ENCODE results near the gene CYP2C19.
"Not testable (repeated sequence)": the region's sequence is repeated elsewhere in the genome, so short reads cannot be mapped to it uniquely, and the experiment has no call there.

Gene CYP2C19

DNA sequence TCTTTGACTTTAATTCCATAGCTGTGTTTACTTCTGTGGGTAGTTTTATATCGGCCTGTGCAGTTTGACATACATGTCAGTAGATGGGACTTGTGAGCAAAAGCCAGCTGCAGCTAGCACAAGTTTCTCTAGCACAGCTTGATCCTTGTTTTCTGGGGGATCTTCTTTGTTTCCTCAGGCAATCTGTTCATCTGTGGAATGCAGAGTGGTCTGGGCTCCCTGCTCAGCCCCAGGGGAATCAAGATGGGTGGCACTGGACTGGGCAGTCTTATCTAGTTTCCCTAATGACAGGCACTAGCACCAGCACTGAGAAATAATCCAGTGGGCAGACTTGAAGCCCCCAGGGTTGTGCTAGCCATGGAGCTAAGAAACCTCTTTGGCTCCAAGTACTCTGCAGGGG, 40.8 kb downstream of the CYP2C19 start:
- H3K4me2 ChIP-seq (ENCODE audit: low read length), result no peak overlapping the region
- H3K36me3 ChIP-seq (replicated peaks; ENCODE audit: low read depth, low read length), result no peaks in the 10 kb centered on the region
- H3K9me3 ChIP-seq (ENCODE audit: insufficient read depth, low read length), result no peaks in the 10 kb centered on the region
- H3K9ac ChIP-seq (ENCODE audit: low read length), result no peak overlapping the region
- no peaks in the 10 kb centered on the region for H4K20me1 ChIP-seq (ENCODE audit: insufficient read depth, low read length)
- H3K27me3 ChIP-seq (ENCODE audit: low read depth, low read length), result no peaks in the 10 kb centered on the region
- no peaks in the 10 kb centered on the region for H3K4me1 ChIP-seq (ENCODE audit: low read length)
- TF ChIP-seq, protein P1, sequence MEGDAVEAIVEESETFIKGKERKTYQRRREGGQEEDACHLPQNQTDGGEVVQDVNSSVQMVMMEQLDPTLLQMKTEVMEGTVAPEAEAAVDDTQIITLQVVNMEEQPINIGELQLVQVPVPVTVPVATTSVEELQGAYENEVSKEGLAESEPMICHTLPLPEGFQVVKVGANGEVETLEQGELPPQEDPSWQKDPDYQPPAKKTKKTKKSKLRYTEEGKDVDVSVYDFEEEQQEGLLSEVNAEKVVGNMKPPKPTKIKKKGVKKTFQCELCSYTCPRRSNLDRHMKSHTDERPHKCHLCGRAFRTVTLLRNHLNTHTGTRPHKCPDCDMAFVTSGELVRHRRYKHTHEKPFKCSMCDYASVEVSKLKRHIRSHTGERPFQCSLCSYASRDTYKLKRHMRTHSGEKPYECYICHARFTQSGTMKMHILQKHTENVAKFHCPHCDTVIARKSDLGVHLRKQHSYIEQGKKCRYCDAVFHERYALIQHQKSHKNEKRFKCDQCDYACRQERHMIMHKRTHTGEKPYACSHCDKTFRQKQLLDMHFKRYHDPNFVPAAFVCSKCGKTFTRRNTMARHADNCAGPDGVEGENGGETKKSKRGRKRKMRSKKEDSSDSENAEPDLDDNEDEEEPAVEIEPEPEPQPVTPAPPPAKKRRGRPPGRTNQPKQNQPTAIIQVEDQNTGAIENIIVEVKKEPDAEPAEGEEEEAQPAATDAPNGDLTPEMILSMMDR (IDR thresholded peaks at IDR 0.05; ENCODE audit: low read depth, low read length), result no peak
- TF ChIP-seq EZH2phosphoT487 (IDR thresholded peaks at IDR 0.05; ENCODE audit: low read depth), result no peak
- no peak overlapping the region for H2AFZ ChIP-seq (ENCODE audit: low read depth, low read length)
- no peak overlapping the region for H3K4me3 ChIP-seq (ENCODE audit: low read length)
- no peaks in the 10 kb centered on the region for H3K79me2 ChIP-seq (ENCODE audit: low read length)
- H3K27ac ChIP-seq (ENCODE audit: low read length), result no peak overlapping the region

DNA sequence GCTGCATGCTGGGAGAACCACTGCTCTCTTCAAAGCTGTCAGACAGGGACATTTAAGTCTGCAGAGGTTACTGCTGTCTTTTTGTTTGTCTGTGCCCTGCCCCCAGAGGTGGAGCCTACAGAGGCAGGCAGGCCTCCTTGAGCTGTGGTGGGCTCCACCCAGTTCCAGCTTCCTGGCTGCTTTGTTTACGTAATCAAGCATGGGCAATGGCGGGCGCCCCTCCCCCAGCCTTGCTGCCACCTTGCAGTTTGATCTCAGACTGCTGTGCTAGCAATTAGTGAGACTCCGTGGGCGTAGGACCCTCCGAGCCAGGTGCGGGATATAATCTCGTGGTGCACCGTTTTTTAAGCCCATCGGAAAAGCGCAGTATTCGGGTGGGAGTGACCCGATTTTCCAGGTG, 67.5 kb downstream of the CYP2C19 start:
- H3K27ac ChIP-seq (ENCODE audit: low read length); H3K9me3 ChIP-seq (ENCODE audit: insufficient read depth, low read length); H4K20me1 ChIP-seq (ENCODE audit: insufficient read depth, low read length); H3K9ac ChIP-seq (ENCODE audit: low read length); H3K4me2 ChIP-seq (ENCODE audit: low read length); H3K36me3 ChIP-seq (replicated peaks; ENCODE audit: low read depth, low read length); H3K27me3 ChIP-seq (ENCODE audit: low read depth, low read length); H3K4me3 ChIP-seq (ENCODE audit: low read length); H2AFZ ChIP-seq (ENCODE audit: low read depth, low read length); H3K4me1 ChIP-seq (ENCODE audit: low read length); H3K79me2 ChIP-seq (ENCODE audit: low read length): not testable (repeated sequence)

DNA sequence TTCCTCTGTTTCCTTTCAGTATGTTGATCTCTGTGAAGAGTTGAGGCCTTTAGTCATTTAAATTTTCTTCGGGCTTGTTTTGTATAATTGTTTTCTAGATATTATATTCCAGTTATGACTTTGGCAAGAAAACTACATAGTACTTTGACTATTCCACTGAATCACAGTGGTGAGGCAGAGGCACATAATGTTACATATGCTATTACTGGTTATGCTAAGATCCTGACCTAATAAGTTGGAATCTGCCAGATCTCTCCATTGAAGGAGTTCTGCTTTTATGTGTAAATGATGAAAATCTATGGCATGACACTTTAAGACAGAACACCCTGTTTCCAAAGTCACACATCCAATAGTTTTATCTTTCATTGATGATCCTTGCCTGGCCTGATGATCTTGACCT, 83.7 kb downstream of the CYP2C19 start:
- Histone ChIP-seq H3K4me1 (ENCODE audit: low read length) (no peaks in the 10 kb centered on the region), H3K27me3 (ENCODE audit: low read depth, low read length) (no peaks in the 10 kb centered on the region), H3K27ac (ENCODE audit: low read length) (no peak overlapping the region), H3K4me2 (ENCODE audit: low read length) (no peak overlapping the region), H3K9me3 (ENCODE audit: insufficient read depth, low read length) (no peaks in the 10 kb centered on the region), H3K79me2 (ENCODE audit: low read length) (no peaks in the 10 kb centered on the region), H3K9ac (ENCODE audit: low read length) (no peak overlapping the region), H2AFZ (ENCODE audit: low read depth, low read length) (no peak overlapping the region), H4K20me1 (ENCODE audit: insufficient read depth, low read length) (no peaks in the 10 kb centered on the region), H3K36me3 (replicated peaks; ENCODE audit: low read depth, low read length) (no peaks in the 10 kb centered on the region), H3K4me3 (ENCODE audit: low read length) (no peak overlapping the region)
- TF ChIP-seq, protein P1 (IDR thresholded peaks at IDR 0.05; ENCODE audit: low read depth, low read length), result no peak

DNA sequence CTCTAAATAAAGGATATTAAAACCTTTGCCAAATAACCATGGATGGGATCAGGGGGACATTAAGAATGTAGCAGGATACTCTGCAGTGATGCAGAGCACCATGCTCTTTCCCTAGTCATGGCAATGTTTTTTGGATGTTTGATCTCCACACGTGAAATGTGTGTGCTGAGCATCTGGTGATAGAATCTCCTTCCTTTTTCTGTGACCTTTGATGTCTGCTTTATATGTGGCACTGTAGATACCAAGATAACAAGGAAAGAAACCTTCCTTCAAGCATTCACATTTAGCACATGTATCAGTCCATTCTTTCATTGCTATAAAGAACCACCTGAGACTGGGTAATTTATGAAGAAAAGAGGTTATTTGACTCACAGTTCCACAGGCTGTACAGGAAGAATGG, 88.3 kb downstream of the CYP2C19 start:
- H3K9me3 ChIP-seq (ENCODE audit: insufficient read depth, low read length), result no peaks in the 10 kb centered on the region
- H3K79me2 ChIP-seq (ENCODE audit: low read length), result no peaks in the 10 kb centered on the region
- H3K9ac ChIP-seq (ENCODE audit: low read length), result no peak overlapping the region
- no peak overlapping the region for H2AFZ ChIP-seq (ENCODE audit: low read depth, low read length)
- H3K27me3 ChIP-seq (ENCODE audit: low read depth, low read length), result no peaks in the 10 kb centered on the region
- H3K4me2 ChIP-seq (ENCODE audit: low read length), result no peak overlapping the region
- H3K4me1 ChIP-seq (ENCODE audit: low read length), result no peaks in the 10 kb centered on the region
- H3K4me3 ChIP-seq (ENCODE audit: low read length), result no peak overlapping the region
- TF ChIP-seq, protein P1 (IDR thresholded peaks at IDR 0.05; ENCODE audit: low read depth, low read length), result no peak
- TF ChIP-seq EZH2phosphoT487 (IDR thresholded peaks at IDR 0.05; ENCODE audit: low read depth), result no peak
- H4K20me1 ChIP-seq (ENCODE audit: insufficient read depth, low read length), result no peaks in the 10 kb centered on the region
- no peaks in the 10 kb centered on the region for H3K36me3 ChIP-seq (replicated peaks; ENCODE audit: low read depth, low read length)
- no peak overlapping the region for H3K27ac ChIP-seq (ENCODE audit: low read length)

DNA sequence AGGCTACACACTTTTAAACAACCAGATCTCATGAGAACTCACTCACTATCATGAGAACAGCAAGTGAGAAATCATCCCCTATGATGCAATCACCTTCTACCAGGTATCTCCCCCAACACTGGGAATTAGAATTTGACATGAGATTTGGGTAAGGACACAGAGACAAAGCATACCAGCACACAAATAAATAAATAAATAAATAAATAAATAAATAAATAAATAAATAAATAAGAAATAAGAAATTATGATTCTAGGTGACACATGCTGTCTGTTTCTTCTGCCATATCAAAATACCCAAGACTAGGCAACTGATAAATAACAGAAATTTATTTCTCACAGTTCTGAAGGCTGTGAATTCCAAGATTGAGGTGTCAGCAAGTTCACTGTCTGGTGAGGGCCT, 88.8 kb downstream of the CYP2C19 start:
- Histone ChIP-seq H3K4me2 (ENCODE audit: low read length) (no peak overlapping the region), H2AFZ (ENCODE audit: low read depth, low read length) (no peak overlapping the region), H3K36me3 (replicated peaks; ENCODE audit: low read depth, low read length) (no peaks in the 10 kb centered on the region), H3K9ac (ENCODE audit: low read length) (no peak overlapping the region), H3K27me3 (ENCODE audit: low read depth, low read length) (no peaks in the 10 kb centered on the region), H3K27ac (ENCODE audit: low read length) (no peak overlapping the region), H3K79me2 (ENCODE audit: low read length) (no peaks in the 10 kb centered on the region), H3K9me3 (ENCODE audit: insufficient read depth, low read length) (no peaks in the 10 kb centered on the region), H3K4me3 (ENCODE audit: low read length) (no peak overlapping the region), H4K20me1 (ENCODE audit: insufficient read depth, low read length) (no peaks in the 10 kb centered on the region), H3K4me1 (ENCODE audit: low read length) (no peaks in the 10 kb centered on the region)
- TF ChIP-seq EZH2phosphoT487 (IDR thresholded peaks at IDR 0.05; ENCODE audit: low read depth), result no peak
- TF ChIP-seq, protein P1 (IDR thresholded peaks at IDR 0.05; ENCODE audit: low read depth, low read length), result no peak
